Heart right ventricle (tissue), 16 donors: ENCODE measurements around the gene TNN. TPM values are rescaled to one million over a fixed set of nuclear protein-coding genes. Genes with fewer than 3 reads are reported as not detected.

Experiments used
- ATAC-seq, 8 donors: fragments of 200-7000 bp; cut with Tn5 transposase; one replicate each; pipeline ENCODE4 v1.9.1; 2020; ENCODE audit warnings: mild to moderate bottlenecking in 8 of 8, moderate library complexity in 8 of 8, moderate number of reproducible peaks in 1 of 8
- DNase-seq, 2 donors: peaks; one replicate each; pipeline ENCODE4 v3.0.0-alpha.2; 2020
- H3K27ac ChIP-seq, 10 donors: fragments of 200-600 bp; sonication (generic) in 2 of 10; one replicate each; pipeline versions ENCODE4 v1.5.0 to v1.8.0; 2020 to 2022; ENCODE audit warnings: mild to moderate bottlenecking in 3 of 10
- H3K27me3 ChIP-seq, 7 donors: fragments of 200-600 bp; one replicate each; pipeline ENCODE4 v1.8.0; 2021 to 2022; ENCODE audit warnings: mild to moderate bottlenecking in 2 of 7
- H3K36me3 ChIP-seq, 9 donors: fragments of 200-600 bp; sonication (generic) in 1 of 9; one replicate each; pipeline versions ENCODE4 v1.5.0 to v1.8.0; 2020 to 2022; ENCODE audit warnings: mild to moderate bottlenecking in 2 of 9
- H3K4me1 ChIP-seq, 9 donors: fragments of 200-600 bp; sonication (generic) in 1 of 9; one replicate each; pipeline versions ENCODE4 v1.5.0 to v1.8.0; 2020 to 2022; ENCODE audit warnings: mild to moderate bottlenecking in 4 of 9
- H3K4me3 ChIP-seq, 10 donors: fragments of 200-600 bp; sonication (generic) in 2 of 10; one replicate each; pipeline versions ENCODE4 v1.5.0 to v1.8.0; 2020 to 2022; ENCODE audit warnings: mild to moderate bottlenecking in 7 of 10, moderate library complexity in 2 of 10
- H3K9me3 ChIP-seq, 11 donors: fragments of 200-600 bp in 10 of 11; sonication (generic) in 2 of 11; one replicate each; pipeline versions ENCODE4 v1.5.0 to v1.8.0; 2013 to 2022; ENCODE audit warnings: mild to moderate bottlenecking in 2 of 11, control low read depth in 1 of 11, moderate library complexity in 1 of 11
- WGBS, 2 donors: extraction: QIAGEN DNeasy Blood & Tissue Kit; methylation state at CpG; one replicate each; pipeline ENCODE4 v1.1.7; 2013; ENCODE audit warnings: inconsistent platforms in 1 of 2; 5-methylcytosine and 5-hydroxymethylcytosine counted together
- intact Hi-C, 10 donors: fragments of 100-400 bp; cut with DNase I; formaldehyde crosslinking; loops; one replicate each; pipeline versions ENCODE4 v1.11.1 to v1.14.2; 2022
- polyA plus RNA-seq, 2 donors: library from polyadenylated mRNA; stranded (reverse); fragments of 200-250 nt; gene quantifications; one replicate each; pipeline ENCODE4 v1.2.3, GENCODE V29; 2013
- total RNA-seq, 10 donors: library from RNA; stranded (reverse); fragmentation: NEBNext Ultra II Directional in 3 of 10; extraction: Animal tissue kit (Norgen Biotek cat#: 25700) in 3 of 10; gene quantifications; one replicate each; pipeline versions ENCODE4 v1.2.1 to v1.2.4, GENCODE V29; 2021 to 2023
- TF ChIP-seq, protein P1 (sequence below), 9 donors: fragments of 200-600 bp; sonication (generic) in 2 of 9; IDR thresholded peaks; one replicate each; pipeline versions ENCODE4 v1.5.0 to v1.8.0; 2021 to 2022; ENCODE audit warnings: antibody characterized with exemption in 9 of 9, mild to moderate bottlenecking in 5 of 9, moderate library complexity in 1 of 9
- donor health status: Arrhythmogenic right ventricular cardiomyopathy.
- donor health status: ischemic (EF 13 %, LVEDD 7.1; RV severe dilation, severe dysfunction).
- donor health status: healthy with polysubstance abuse.
- donor health status: DM: no; HTN: yes; CAD: no.
- donor health status: DM: no; HTN: no; CAD: no.
- donor health status: ischemic (EF 25% LVEDD 6.9; RV normal size, moderate dysfunction).
- donor health status: ischemic (EF 25% LVEDD 5.7; RV mildly dilated, moderate dysfunction).
- donor health status: healthy.
- donor health status: DM: yes; HTN: yes; CAD: no.
- donor health status: Ischemic cardiomyopathy.
- donor health status: ischemic (EF 35%, LVEDD 5.7; RV mildly dilated, moderate dysfunction).
- donor health status: nonischemic (EF 11% LVEDD 7.7; RV severe dilation, severe dysfunction).
- donor health status: DM: yes; HTN: yes; CAD: no.
- donor health status: PGD.
- donor health status: ischemic (EF 29% LVEDD 5.4; RV normal size, mild dysfunction).
- donor health status: nonischemic (EF 23%, LVEDD 6.1; RV moderate dilation, normal function).

Gene TNN
- total and polyA plus RNA-seq, 12 donors: 0.03 to 1.1 (median 0.11) TPM; not detected in 1

DNA sequence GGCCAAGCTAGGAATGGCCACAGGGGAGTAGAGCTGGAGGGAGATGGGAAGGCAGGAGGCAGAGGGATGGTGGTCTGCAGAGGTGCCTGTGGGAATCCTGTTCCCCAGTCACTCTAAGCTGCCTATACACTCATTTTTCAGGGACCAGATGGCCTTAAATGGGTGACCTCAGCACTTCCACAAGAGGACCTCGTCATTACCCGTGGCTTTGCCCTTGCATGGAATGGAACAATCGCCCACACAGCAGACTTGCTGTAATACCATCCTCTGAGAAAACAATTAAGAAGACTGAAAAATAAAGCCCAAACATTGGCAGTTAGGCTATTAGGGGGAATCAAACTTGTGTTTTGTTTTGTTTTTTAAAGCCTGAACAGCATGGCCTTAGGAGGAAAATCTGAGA lies 12.9 kb upstream of the TNN start:
- H3K4me3 ChIP-seq: no peak overlapping the region
- H3K27ac ChIP-seq: no peak overlapping the region
- H3K9me3 ChIP-seq: peaks cover 0 to 15% (median 0%) of the 10 kb centered on the region in 11 donors
- H3K27me3 ChIP-seq: peaks cover 0 to 12% (median 0%) of the 10 kb centered on the region in 7 donors
- no peaks in the 10 kb centered on the region for H3K36me3 ChIP-seq
- 76 to 82% methylated on average over 3 of the region's 3 CpGs for WGBS, 2 donors
- no peaks in the 10 kb centered on the region for H3K4me1 ChIP-seq
- TF ChIP-seq, protein P1, sequence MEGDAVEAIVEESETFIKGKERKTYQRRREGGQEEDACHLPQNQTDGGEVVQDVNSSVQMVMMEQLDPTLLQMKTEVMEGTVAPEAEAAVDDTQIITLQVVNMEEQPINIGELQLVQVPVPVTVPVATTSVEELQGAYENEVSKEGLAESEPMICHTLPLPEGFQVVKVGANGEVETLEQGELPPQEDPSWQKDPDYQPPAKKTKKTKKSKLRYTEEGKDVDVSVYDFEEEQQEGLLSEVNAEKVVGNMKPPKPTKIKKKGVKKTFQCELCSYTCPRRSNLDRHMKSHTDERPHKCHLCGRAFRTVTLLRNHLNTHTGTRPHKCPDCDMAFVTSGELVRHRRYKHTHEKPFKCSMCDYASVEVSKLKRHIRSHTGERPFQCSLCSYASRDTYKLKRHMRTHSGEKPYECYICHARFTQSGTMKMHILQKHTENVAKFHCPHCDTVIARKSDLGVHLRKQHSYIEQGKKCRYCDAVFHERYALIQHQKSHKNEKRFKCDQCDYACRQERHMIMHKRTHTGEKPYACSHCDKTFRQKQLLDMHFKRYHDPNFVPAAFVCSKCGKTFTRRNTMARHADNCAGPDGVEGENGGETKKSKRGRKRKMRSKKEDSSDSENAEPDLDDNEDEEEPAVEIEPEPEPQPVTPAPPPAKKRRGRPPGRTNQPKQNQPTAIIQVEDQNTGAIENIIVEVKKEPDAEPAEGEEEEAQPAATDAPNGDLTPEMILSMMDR (IDR thresholded peaks at IDR 0.05): no peak
- intact Hi-C loops: no loop called here
- no peak for DNase-seq
- no peak for ATAC-seq

DNA sequence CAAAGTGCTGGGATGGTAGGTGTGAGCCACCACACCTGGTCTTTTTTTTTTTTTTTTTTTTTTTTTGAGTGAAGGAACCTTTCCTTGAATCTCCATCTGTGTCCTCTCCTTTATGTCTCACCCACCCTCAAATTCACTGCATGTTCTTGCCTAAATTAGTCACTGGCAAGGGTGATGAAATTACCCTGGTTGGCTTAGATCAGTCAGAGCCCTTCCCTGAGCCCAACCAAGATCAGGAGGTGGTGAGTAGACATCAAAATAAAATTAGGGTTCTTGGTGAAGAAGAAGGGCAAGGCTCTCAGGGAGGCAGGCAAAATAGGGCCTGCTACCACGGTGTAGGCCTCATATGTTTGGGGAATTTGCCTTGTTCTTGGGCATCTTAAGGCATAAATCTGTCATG lies 5.3 kb upstream of the TNN start:
- Histone ChIP-seq H3K27me3 (no peaks in the 10 kb centered on the region), H3K9me3 (peaks cover 0 to 6% (median 0%) of the 10 kb centered on the region in 11 donors), H3K4me1 (peaks cover 0 to 5% (median 0%) of the 10 kb centered on the region in 9 donors), H3K27ac (no peak overlapping the region), H3K4me3 (no peak overlapping the region), H3K36me3 (no peaks in the 10 kb centered on the region)
- TF ChIP-seq, protein P1 (IDR thresholded peaks at IDR 0.05): no peak
- 92 to 97% methylated on average over 1 of the region's 1 CpG for WGBS, 2 donors
- DNase-seq (no peak), ATAC-seq (no peak)
- intact Hi-C loops: no loop called here

- Histone ChIP-seq H3K27me3 (no peaks in the 10 kb centered on the region), H3K36me3 (no peaks in the 10 kb centered on the region), H3K4me3 (no peak overlapping the region), H3K27ac (no peak overlapping the region), H3K4me1 (peaks cover 0 to 8% (median 0%) of the 10 kb centered on the region in 9 donors), H3K9me3 (peaks cover 0 to 5% (median 0%) of the 10 kb centered on the region in 11 donors)
- 52 to 56% methylated on average over 2 of the region's 2 CpGs for WGBS, 2 donors
- TF ChIP-seq, protein P1 (IDR thresholded peaks at IDR 0.05): no peak
- no peak for ATAC-seq
- intact Hi-C loops: no loop called here
- DNase-seq: no peak
These were observed 4.8 kb upstream of the TNN start for GRCh38 chr1:175062858-175063257.

DNA sequence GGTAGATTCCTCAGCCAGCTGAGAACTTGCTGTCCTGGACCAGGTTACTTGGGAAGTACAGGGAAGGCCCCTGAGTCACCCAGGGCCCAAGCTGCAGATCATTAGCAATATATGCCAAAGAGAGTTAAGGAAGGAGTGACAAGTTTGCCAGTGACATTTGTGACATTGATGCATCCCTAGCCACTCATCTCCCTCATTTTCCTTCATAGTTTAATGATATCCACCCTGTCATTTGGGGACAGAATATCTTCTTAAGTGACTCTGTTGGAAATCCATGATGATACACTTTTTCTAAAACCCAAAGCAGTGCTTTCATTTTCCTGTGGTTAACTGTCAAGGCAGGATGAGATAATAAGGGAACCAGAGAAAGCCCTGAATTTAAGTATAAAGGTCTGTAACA lies 3.2 kb downstream of the TNN start:
- peak overlapping the region in 4 of 10 donors; percentile 53 to 67 (median 56) for H3K27ac ChIP-seq
- no peak for DNase-seq
- intact Hi-C loops: no loop called here
- TF ChIP-seq, protein P1 (IDR thresholded peaks at IDR 0.05): no peak
- ATAC-seq: no peak
- peaks cover 0 to 6% (median 0%) of the 10 kb centered on the region in 7 donors for H3K27me3 ChIP-seq
- H3K36me3 ChIP-seq: no peaks in the 10 kb centered on the region
- H3K9me3 ChIP-seq: no peaks in the 10 kb centered on the region
- peaks cover 0 to 40% (median 18%) of the 10 kb centered on the region in 9 donors for H3K4me1 ChIP-seq
- no peak overlapping the region for H3K4me3 ChIP-seq
